GM12878 (cell line): ENCODE data around the gene AP4E1. TPM values are rescaled to one million over a fixed set of nuclear protein-coding genes. Genes with fewer than 3 reads are reported as not detected.
"Not testable (repeated sequence)": the region's sequence is repeated elsewhere in the genome, so short reads cannot be mapped to it uniquely, and the experiment has no call there.

Experiments
- ATAC-seq: fragments of 200-7000 bp; cut with Tn5 transposase; 3 replicates; pipeline ENCODE4 v1.9.1; 2020; ENCODE audit warnings: mild to moderate bottlenecking, moderate library complexity
- BruUV-seq: library from RNA; stranded (reverse); fragments of 400-500 nt; replicated peaks from 2 replicates; lab custom pipeline; 2021; lab: Mats Ljungman, UMichigan
- CTCF ChIA-PET: fragments of 300-600 bp; sonication (Branson Sonifier 250); formaldehyde crosslinking; extraction: SDS; loops from one replicate; lab custom pipeline; 2021; ENCODE audit warnings: inconsistent platforms; lab: Yijun Ruan, JAX
- POLR2A ChIA-PET: fragments of 350-600 bp; formaldehyde crosslinking; extraction: SDS; loops from one replicate; lab custom pipeline; 2021; ENCODE audit warnings: inconsistent platforms; lab: Charles Lee
- RAD21 ChIA-PET: fragments of 300-600 bp; sonication (Branson Sonifier 250); formaldehyde crosslinking; loops from one replicate; lab custom pipeline; 2023; ENCODE audit warnings: antibody characterized with exemption; ENCODE audit not compliant: unreplicated experiment; lab: Charles Lee
- SMC1A ChIA-PET: fragments of 300-600 bp; sonication (Branson Sonifier 250); formaldehyde crosslinking; loops from one replicate; lab custom pipeline; 2023; ENCODE audit not compliant: unreplicated experiment, uncharacterized antibody; lab: Charles Lee
- DNase-seq: peaks from one replicate; pipeline ENCODE4 v3.0.0-alpha.2; 2011; ENCODE audit warnings: low read depth, low spot score
- FAIRE-seq: peaks from 3 replicates; lab custom pipeline; 2011; peaks lifted over from hg19 to GRCh38; lab: Jason Lieb, UNC
- H2AFZ ChIP-seq: 2 replicates; pipeline ENCODE4 v1.6.0; 2011; ENCODE audit warnings: low read depth, low read length, control low read depth; ENCODE audit not compliant: control insufficient read depth
- H3K27ac ChIP-seq: 2 replicates; pipeline ENCODE4 v1.5.1; 2011; ENCODE audit warnings: control low read depth; ENCODE audit not compliant: control insufficient read depth, insufficient read depth
- H3K27me3 ChIP-seq, 2 experiments: replicated peaks in 1 of 2; 2 replicates each; pipeline versions ENCODE4 v1.6.0 to v1.6.1; 2011; ENCODE audit warnings: low read length in 1 of 2; ENCODE audit not compliant: control insufficient read depth in 2 of 2, insufficient read depth in 2 of 2
- H3K36me3 ChIP-seq, 2 experiments: 2 replicates each; pipeline ENCODE4 v1.5.1; 2011; ENCODE audit warnings: low read length in 1 of 2; ENCODE audit not compliant: control insufficient read depth in 2 of 2, insufficient read depth in 2 of 2
- H3K4me1 ChIP-seq: 2 replicates; pipeline ENCODE4 v1.6.1; 2011; ENCODE audit warnings: mild to moderate bottlenecking, low read length, moderate library complexity, mixed read lengths; ENCODE audit not compliant: control insufficient read depth, insufficient read depth
- H3K4me2 ChIP-seq: 2 replicates; pipeline ENCODE4 v1.6.0; 2011; ENCODE audit warnings: control low read depth; ENCODE audit not compliant: control insufficient read depth, insufficient read depth
- H3K4me3 ChIP-seq: fragments of 200-600 bp; sonication (generic); 2 replicates; pipeline ENCODE4 v1.5.1; 2016
- H3K79me2 ChIP-seq: 2 replicates; pipeline ENCODE4 v1.6.0; 2011; ENCODE audit warnings: low read length; ENCODE audit not compliant: control insufficient read depth, insufficient read depth
- H3K9ac ChIP-seq: 2 replicates; pipeline ENCODE4 v1.8.0; 2011; ENCODE audit warnings: low read length, control low read depth, mixed read lengths; ENCODE audit not compliant: control insufficient read depth, insufficient read depth
- H3K9me3 ChIP-seq: replicated peaks from 3 replicates; pipeline ENCODE4 v1.5.1; 2011; ENCODE audit warnings: mild to moderate bottlenecking, low read length; ENCODE audit not compliant: control insufficient read depth, insufficient read depth
- H4K20me1 ChIP-seq: 2 replicates; pipeline ENCODE4 v1.6.0; 2011; ENCODE audit not compliant: control insufficient read depth, insufficient read depth
- IKZF2 ChIP-seq, 2 experiments: fragments of 450-650 bp; IDR thresholded peaks; 2 replicates each; pipeline ENCODE4 v1.6.1; 2017; ENCODE audit warnings: mild to moderate bottlenecking in 2 of 2, moderate library complexity in 2 of 2
- IRF5 ChIP-seq: fragments of 450-650 bp; IDR thresholded peaks from 2 replicates; pipeline ENCODE4 v1.6.1; 2017; ENCODE audit warnings: borderline replicate concordance
- KLF5 ChIP-seq: fragments of 450-650 bp; IDR thresholded peaks from 2 replicates; pipeline ENCODE4 v1.6.1; 2014; ENCODE audit warnings: mild to moderate bottlenecking; ENCODE audit not compliant: partially characterized antibody
- MYB ChIP-seq: fragments of 150-350 bp; IDR thresholded peaks from 2 replicates; pipeline ENCODE4 v1.6.1; 2014; ENCODE audit warnings: mild to moderate bottlenecking, low read depth, low read length, borderline replicate concordance
- STAT3 ChIP-seq: IDR thresholded peaks from 2 replicates; pipeline ENCODE4 v1.6.1; 2011; ENCODE audit warnings: low read depth, low read length, improper control_type of control experiment
- TCF12 ChIP-seq: IDR thresholded peaks from 2 replicates; pipeline ENCODE4 v1.6.1; 2011; ENCODE audit warnings: low read depth, mild to moderate bottlenecking, low read length
- WGBS: methylation state at CpG from one replicate; pipeline ENCODE4 v1.1.6; 2016; ENCODE audit warnings: low lambda C conversion rate; ENCODE audit not compliant: insufficient replicate concordance, insufficient coverage; ENCODE audit errors: missing lambda C conversion rate; 5-methylcytosine and 5-hydroxymethylcytosine counted together
- in situ Hi-C: fragments of 300-500 bp; cut with MboI; formaldehyde crosslinking; loops from 9 replicates; pipeline ENCODE4 v1.14.3; 2018; ENCODE audit warnings: mixed read lengths
- intact Hi-C: fragments of 100-400 bp; cut with micrococcal nuclease; formaldehyde crosslinking; loops from one replicate; pipeline ENCODE4 v1.14.2; 2022; ENCODE audit not compliant: unreplicated experiment
- polyA plus RNA-seq, 11 experiments: library from polyadenylated mRNA; depleted of rRNA in 4 of 11; unstranded in 6 of 11; stranded (reverse) in 5 of 11; fragments of >200 nt; fragmentation: Nextera tagmentation in 4 of 11; fragmentation: Illumina TruSeq in 1 of 11; extraction: Ambion mirVana in 4 of 11; extraction: Trizol in 1 of 11; gene quantifications; 1 replicate in 1 of 11; 2 replicates in 10 of 11; pipeline versions ENCODE4 v1.2.1 to v1.2.3, GENCODE V29; 2011 to 2016; ENCODE audit warnings: inconsistent platforms in 2 of 11, missing spikeins in 2 of 11, low read depth in 1 of 11
- total RNA-seq, 4 experiments: library from RNA; depleted of rRNA in 3 of 4; stranded (reverse); fragments of >200 nt in 3 of 4; fragmentation: Illumina TruSeq in 1 of 4; extraction: Trizol in 1 of 4; gene quantifications; 2 replicates each; pipeline versions ENCODE4 v1.2.1 to v1.2.3, GENCODE V29; 2013 to 2021
- TF ChIP-seq, protein P1 (sequence below): fragments of 450-650 bp; IDR thresholded peaks from 2 replicates; pipeline ENCODE4 v1.6.1; 2016; ENCODE audit warnings: mild to moderate bottlenecking

Gene AP4E1
- total and polyA plus RNA-seq, 10 of the 15 experiments (the other 5 are each of a cell fraction or from before 2014, with no cell fraction given), result 1.2 to 11.4 (median 6.7) TPM

GRCh38 chr15:50916400-50916799 lies 7.9 kb downstream of the AP4E1 start (continued):
- TF ChIP-seq IRF5 (no peak), TCF12 (no peak), IKZF2 (IDR thresholded peaks at IDR 0.05) (no peak), KLF5 (no peak), MYB (no peak), STAT3 (no peak)
- TF ChIP-seq, protein P1, sequence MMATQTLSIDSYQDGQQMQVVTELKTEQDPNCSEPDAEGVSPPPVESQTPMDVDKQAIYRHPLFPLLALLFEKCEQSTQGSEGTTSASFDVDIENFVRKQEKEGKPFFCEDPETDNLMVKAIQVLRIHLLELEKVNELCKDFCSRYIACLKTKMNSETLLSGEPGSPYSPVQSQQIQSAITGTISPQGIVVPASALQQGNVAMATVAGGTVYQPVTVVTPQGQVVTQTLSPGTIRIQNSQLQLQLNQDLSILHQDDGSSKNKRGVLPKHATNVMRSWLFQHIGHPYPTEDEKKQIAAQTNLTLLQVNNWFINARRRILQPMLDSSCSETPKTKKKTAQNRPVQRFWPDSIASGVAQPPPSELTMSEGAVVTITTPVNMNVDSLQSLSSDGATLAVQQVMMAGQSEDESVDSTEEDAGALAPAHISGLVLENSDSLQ, result no peak

GRCh38 chr15:50919359-50919758 lies 10.9 kb downstream of the AP4E1 start:
- H3K4me2 ChIP-seq, H3K4me1 ChIP-seq, FAIRE-seq, intact Hi-C loops, H3K36me3 ChIP-seq, H3K9ac ChIP-seq, POLR2A ChIA-PET, CTCF ChIA-PET, H3K4me3 ChIP-seq, ATAC-seq, H2AFZ ChIP-seq, DNase-seq, H3K27ac ChIP-seq, H3K27me3 ChIP-seq, BruUV-seq, H4K20me1 ChIP-seq, SMC1A ChIA-PET, in situ Hi-C loops, H3K79me2 ChIP-seq, H3K9me3 ChIP-seq, RAD21 ChIA-PET: not testable (repeated sequence)
- 96% methylated on average over 4 of the region's 4 CpGs for WGBS
